Endometrium (tissue), 2 donors: ENCODE measurements around the gene LTBP2.

Source experiments
- FAIRE-seq: peaks from 2 replicates; lab custom pipeline; 2012; peaks lifted over from hg19 to GRCh38; lab: Jason Lieb, UNC
- donor health status: control.
- donor health status: control.

Gene LTBP2

GRCh38 chr14:74611650-74612349 lies at the start of gene LTBP2:
LTBP2 (minus strand) TSS chr14:74612237; CDS start chr14:74611944, 293 bp downstream.
- FAIRE-seq, result no peak

GRCh38 chr14:74660863-74661262 lies 48.8 kb upstream of the LTBP2 start:
- no peak for FAIRE-seq

- FAIRE-seq, result no peak
Observed at GRCh38 chr14:74660167-74660566, 48.1 kb upstream of the LTBP2 start.

- no peak for FAIRE-seq
Observed at GRCh38 chr14:74658535-74659131, 46.6 kb upstream of the LTBP2 start.

GRCh38 chr14:74656964-74657363 lies 44.9 kb upstream of the LTBP2 start:
- FAIRE-seq, result no peak

GRCh38 chr14:74655599-74656395 lies 43.8 kb upstream of the LTBP2 start:
- peak; percentile 35 for FAIRE-seq

GRCh38 chr14:74654931-74655330 lies 42.9 kb upstream of the LTBP2 start:
- FAIRE-seq, result no peak

GRCh38 chr14:74653386-74654138 lies 41.5 kb upstream of the LTBP2 start:
- FAIRE-seq, result no peak

GRCh38 chr14:74652541-74652940 lies 40.5 kb upstream of the LTBP2 start:
- no peak for FAIRE-seq

- FAIRE-seq, result no peak
Observed at GRCh38 chr14:74650927-74651686, 39.1 kb upstream of the LTBP2 start.

GRCh38 chr14:74649673-74650072 lies 37.6 kb upstream of the LTBP2 start:
- no peak for FAIRE-seq

- no peak for FAIRE-seq
Observed at GRCh38 chr14:74649167-74649566, 37.1 kb upstream of the LTBP2 start.

GRCh38 chr14:74648601-74649000 lies 36.6 kb upstream of the LTBP2 start:
- FAIRE-seq, result no peak

- no peak for FAIRE-seq
Observed at GRCh38 chr14:74647678-74648461, 35.8 kb upstream of the LTBP2 start.

- no peak for FAIRE-seq
Observed at GRCh38 chr14:74647061-74647677, 35.1 kb upstream of the LTBP2 start.

- FAIRE-seq, result no peak
Observed at GRCh38 chr14:74645756-74646470, 33.9 kb upstream of the LTBP2 start.

GRCh38 chr14:74645244-74645643 lies 33.2 kb upstream of the LTBP2 start:
- FAIRE-seq, result no peak

- no peak for FAIRE-seq
Observed at GRCh38 chr14:74641601-74642391, 29.8 kb upstream of the LTBP2 start.

- no peak for FAIRE-seq
Observed at GRCh38 chr14:74638966-74639365, 26.9 kb upstream of the LTBP2 start.
